ENCODE data around the gene NPAT. TPM values are rescaled to one million over a fixed set of nuclear protein-coding genes. Genes with fewer than 3 reads are reported as not detected.
A peak's percentile ranks its signal among the peaks of the same experiment; 100 is the strongest.
"Not testable (repeated sequence)": the region's sequence is repeated elsewhere in the genome, so short reads cannot be mapped to it uniquely, and the experiment has no call there.

The NPAT gene
- total RNA-seq, 1 donor from 2014 or later, result 2.0 TPM

GRCh38 chr11:108135845-108136544 is 86.4 kb downstream of the NPAT start:
- H3K4me3 ChIP-seq, result no peak overlapping the region
- no peak for TF ChIP-seq CTCF (IDR thresholded peaks at IDR 0.05)
- intact Hi-C loops (cut with DNase I), result no loop called here
- H3K9me3 ChIP-seq, result no peaks in the 10 kb centered on the region
- H3K36me3 ChIP-seq, result peaks cover 55 to 61% of the 10 kb centered on the region in 2 donors
- no peaks in the 10 kb centered on the region for H3K4me1 ChIP-seq
- H3K27me3 ChIP-seq, result no peaks in the 10 kb centered on the region
- no peak for DNase-seq (ENCODE audit: low spot score in 2 of 2)
- peak overlapping the region in 1 of 2 donors; percentile 22 for H3K27ac ChIP-seq

GRCh38 chr11:108132993-108133538 is 89.4 kb downstream of the NPAT start:
- intact Hi-C loops (cut with DNase I); H3K4me3 ChIP-seq; H3K27me3 ChIP-seq; H3K4me1 ChIP-seq; H3K9me3 ChIP-seq; DNase-seq (ENCODE audit: low spot score in 2 of 2): not testable (repeated sequence)
- peaks cover 34 to 39% of the 10 kb centered on the region in 2 donors for H3K36me3 ChIP-seq
- peak overlapping the region in 1 of 2 donors; percentile 24 for H3K27ac ChIP-seq

- H3K4me3 ChIP-seq, result no peak overlapping the region
- TF ChIP-seq CTCF (IDR thresholded peaks at IDR 0.05), result no peak
- no peak overlapping the region for H3K27ac ChIP-seq
- intact Hi-C loops (cut with DNase I), result no loop called here
- no peaks in the 10 kb centered on the region for H3K9me3 ChIP-seq
- no peak for DNase-seq (ENCODE audit: low spot score in 2 of 2)
- peaks cover 31% of the 10 kb centered on the region in 2 donors for H3K36me3 ChIP-seq
- H3K27me3 ChIP-seq, result no peaks in the 10 kb centered on the region
- H3K4me1 ChIP-seq, result peaks cover 0 to 5% of the 10 kb centered on the region in 2 donors
Observed at GRCh38 chr11:108131993-108132392, 90.4 kb downstream of the NPAT start.

- Histone ChIP-seq H3K27ac (no peak overlapping the region), H3K9me3 (no peaks in the 10 kb centered on the region), H3K4me3 (no peak overlapping the region), H3K4me1 (peaks cover 0 to 6% of the 10 kb centered on the region in 2 donors), H3K36me3 (peaks cover 5 to 13% of the 10 kb centered on the region in 2 donors), H3K27me3 (no peaks in the 10 kb centered on the region)
- intact Hi-C loops (cut with DNase I), result loop anchor here (10.0 kb wide), 1 partner anchor 674 kb away; the partner anchor contains the start of gene CWF19L2
- no peak for DNase-seq (ENCODE audit: low spot score in 2 of 2)
- TF ChIP-seq CTCF (IDR thresholded peaks at IDR 0.05), result no peak
Observed at GRCh38 chr11:108128772-108129171, 93.7 kb downstream of the NPAT start.

GRCh38 chr11:108125096-108125495 is 97.3 kb downstream of the NPAT start:
- Histone ChIP-seq H3K9me3 (no peaks in the 10 kb centered on the region), H3K4me1 (peaks cover 0 to 20% of the 10 kb centered on the region in 2 donors), H3K4me3 (no peak overlapping the region), H3K27ac (no peak overlapping the region), H3K36me3 (peaks cover 3 to 4% of the 10 kb centered on the region in 2 donors), H3K27me3 (no peaks in the 10 kb centered on the region)
- intact Hi-C loops (cut with DNase I), result loop anchor here (10.0 kb wide), 1 partner anchor 670 kb away; the partner anchor contains the start of gene CWF19L2
- TF ChIP-seq CTCF (IDR thresholded peaks at IDR 0.05), result no peak
- no peak for DNase-seq (ENCODE audit: low spot score in 2 of 2)

GRCh38 chr11:108122166-108122628 is 100.2 kb downstream of the NPAT start:
- H3K27ac ChIP-seq, result peak overlapping the region; percentile 96 to 97
- no peak for DNase-seq (ENCODE audit: low spot score in 2 of 2)
- TF ChIP-seq CTCF (IDR thresholded peaks at IDR 0.05), result no peak
- H3K4me1 ChIP-seq, result peaks cover 0 to 20% of the 10 kb centered on the region in 2 donors
- H3K27me3 ChIP-seq, result no peaks in the 10 kb centered on the region
- no peaks in the 10 kb centered on the region for H3K36me3 ChIP-seq
- intact Hi-C loops (cut with DNase I), result loop anchor here (5.0 to 10.0 kb wide), 5 partner anchors 345 to 1970 kb away; partner anchors contain the start of genes C11orf65, CWF19L2, POGLUT3 and ZC3H12C
- no peaks in the 10 kb centered on the region for H3K9me3 ChIP-seq
- H3K4me3 ChIP-seq, result peak overlapping the region; percentile 84 to 92
